GM18526 (cell line): Measurements from ENCODE around the gene ZFAND3.

Source experiments
- POLR2A ChIP-seq: IDR thresholded peaks from 3 replicates; pipeline ENCODE4 v1.6.1; 2011; ENCODE audit not compliant: insufficient read length; ENCODE audit errors: extremely low read depth

The ZFAND3 gene

GRCh38 chr6:38134704-38135088 lies 315.2 kb downstream of the ZFAND3 start:
- no peak for TF ChIP-seq POLR2A

GRCh38 chr6:38136547-38136946 lies 317.0 kb downstream of the ZFAND3 start:
- TF ChIP-seq POLR2A: no peak

DNA sequence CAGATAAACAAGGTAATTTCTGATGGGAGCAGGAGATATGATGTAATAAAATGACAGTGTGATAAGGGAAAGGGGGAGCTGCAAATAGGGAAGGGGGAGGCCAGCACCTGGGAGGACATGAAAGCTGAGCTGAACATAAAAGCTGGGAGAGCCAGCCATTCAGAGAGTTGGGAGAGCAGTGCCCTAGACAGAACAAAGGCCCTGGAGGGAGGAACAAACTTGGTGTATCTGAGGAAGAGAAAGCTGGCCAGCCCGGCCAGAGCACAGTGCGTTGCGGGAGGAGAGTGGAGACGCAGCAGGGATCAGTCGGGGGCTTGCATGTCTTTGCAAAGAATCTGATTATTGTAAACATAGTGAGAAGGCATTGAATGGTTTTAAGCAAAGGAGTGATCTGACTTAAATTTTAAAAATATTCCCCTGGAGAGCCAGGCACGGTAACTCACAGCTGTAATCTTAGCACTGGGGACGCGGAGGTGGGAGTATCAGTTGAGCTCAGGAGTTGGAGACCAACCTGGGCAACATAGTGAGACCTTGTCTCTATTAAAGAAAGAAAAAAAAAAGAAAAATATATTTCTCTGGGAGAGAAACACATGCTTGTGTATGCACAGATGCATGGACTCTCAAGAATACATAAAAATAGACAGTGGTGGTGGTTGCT lies 318.2 kb downstream of the ZFAND3 start:
- TF ChIP-seq POLR2A: no peak

- TF ChIP-seq POLR2A: no peak
Measured at GRCh38 chr6:38138374-38138773, 318.8 kb downstream of the ZFAND3 start.

DNA sequence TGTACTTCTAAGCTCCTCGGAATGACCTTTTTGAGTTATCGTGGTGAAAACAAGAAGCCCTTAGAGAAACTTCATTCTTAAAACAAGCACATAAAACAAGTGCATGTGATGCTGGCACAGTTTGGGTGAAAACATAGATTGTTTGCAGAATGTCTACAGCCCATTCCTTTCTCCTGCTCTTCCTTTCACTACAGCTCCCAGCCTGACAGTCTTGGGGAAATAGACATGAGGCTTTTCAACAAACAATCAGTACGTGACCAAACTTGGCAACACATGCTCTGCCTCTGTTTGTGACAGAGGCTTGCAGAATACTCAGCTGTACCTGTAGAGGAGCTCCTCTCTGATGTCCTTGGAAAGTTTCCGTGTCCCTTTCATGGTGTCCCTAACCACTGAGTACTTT lies 321.6 kb downstream of the ZFAND3 start:
- no peak for TF ChIP-seq POLR2A

- no peak for TF ChIP-seq POLR2A
Measured at GRCh38 chr6:38141716-38142115, 322.2 kb downstream of the ZFAND3 start.

GRCh38 chr6:38142178-38142902 lies 322.8 kb downstream of the ZFAND3 start:
- TF ChIP-seq POLR2A: no peak

DNA sequence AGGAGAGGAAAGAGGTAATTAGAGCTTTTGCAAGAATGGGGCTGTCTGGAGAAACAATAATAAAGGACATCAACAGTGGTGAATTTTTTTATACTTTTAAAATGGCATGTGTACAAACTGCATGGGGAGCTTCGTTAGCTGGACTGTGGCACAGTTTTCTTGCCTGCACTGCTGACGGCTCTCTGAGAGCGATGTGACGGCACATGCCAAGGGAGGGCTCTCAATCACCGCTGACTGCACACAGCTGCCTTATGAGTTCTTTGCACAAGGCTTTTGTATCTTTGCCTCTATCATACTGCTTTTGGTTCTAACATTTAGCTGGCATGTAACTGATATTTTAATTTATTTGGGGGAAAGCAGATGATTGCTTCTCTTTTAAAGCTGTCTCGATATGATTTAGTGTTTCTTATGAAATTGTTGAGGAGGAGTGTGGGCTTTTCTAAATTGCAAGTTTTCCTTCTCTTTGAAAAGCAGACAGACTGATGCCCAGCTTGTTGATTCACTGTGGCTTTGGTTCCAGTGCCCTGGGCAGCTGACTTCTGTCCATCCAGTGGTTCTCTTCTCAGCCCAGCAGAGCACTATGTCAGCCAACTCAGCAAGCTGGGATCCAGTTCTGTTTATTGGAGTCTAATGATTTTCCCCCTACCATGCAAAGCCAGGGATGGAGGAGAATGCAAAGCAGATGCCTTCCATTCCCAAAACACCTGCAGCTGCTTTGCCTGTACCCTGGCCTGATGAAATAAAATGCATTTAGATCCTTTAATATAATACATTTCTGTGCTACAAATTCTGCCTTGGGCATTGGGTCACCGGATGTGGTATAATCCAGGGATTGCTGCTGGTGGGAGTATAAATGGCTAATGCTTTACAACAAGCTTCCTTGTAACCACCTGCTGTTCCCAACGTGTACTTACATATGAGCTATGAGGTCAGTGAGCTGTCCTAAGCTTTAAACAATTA lies 323.9 kb downstream of the ZFAND3 start:
- TF ChIP-seq POLR2A: no peak

- TF ChIP-seq POLR2A: no peak
Measured at GRCh38 chr6:38144365-38144945, 324.9 kb downstream of the ZFAND3 start.

GRCh38 chr6:38146021-38146733 lies 326.6 kb downstream of the ZFAND3 start:
- no peak for TF ChIP-seq POLR2A

GRCh38 chr6:38146734-38147027 lies 327.2 kb downstream of the ZFAND3 start:
- TF ChIP-seq POLR2A: no peak

DNA sequence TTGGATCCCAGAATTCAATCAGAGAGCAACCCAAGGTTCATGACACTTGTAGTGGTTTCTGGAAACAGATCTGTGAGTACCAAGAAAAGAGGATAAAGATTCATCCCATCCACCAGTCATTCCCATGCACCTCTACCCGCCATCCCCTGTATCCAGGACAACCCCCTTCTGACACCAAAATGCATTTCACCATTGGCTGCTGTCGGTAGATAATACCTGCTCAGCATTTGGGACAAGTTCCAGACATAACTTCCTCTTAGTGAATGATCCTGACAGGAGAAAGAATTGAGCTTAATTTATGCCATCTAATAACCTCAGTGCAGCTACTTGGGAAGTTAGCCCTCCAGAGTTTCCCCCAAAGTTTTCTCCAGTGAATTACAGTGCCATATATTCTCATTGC lies 329.1 kb downstream of the ZFAND3 start:
- no peak for TF ChIP-seq POLR2A

GRCh38 chr6:38149531-38149930 lies 330.0 kb downstream of the ZFAND3 start:
- TF ChIP-seq POLR2A: no peak

DNA sequence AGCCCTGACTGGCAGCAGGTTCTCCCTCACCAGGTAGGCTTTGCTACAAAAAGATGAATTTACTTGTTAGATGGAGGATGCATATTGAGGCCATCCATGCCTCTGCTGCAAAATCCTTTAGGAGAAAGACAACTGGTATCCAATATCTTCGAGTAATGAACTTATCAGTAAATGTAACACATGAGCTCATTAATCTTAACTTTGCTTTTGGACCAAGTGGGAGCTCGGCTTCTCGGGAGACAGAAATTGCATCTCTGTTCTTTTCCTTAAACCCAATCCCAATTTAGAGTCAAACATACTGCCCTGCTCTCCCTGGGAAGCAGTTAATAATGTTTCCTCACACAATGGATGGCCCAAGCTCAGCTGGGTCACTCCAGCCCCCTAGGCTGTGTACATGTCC lies 330.5 kb downstream of the ZFAND3 start:
- no peak for TF ChIP-seq POLR2A
